GM12892 (cell line): ENCODE results near the gene ZCWPW1.

Experiments used
- POLR2A ChIP-seq: IDR thresholded peaks from 2 replicates; pipeline ENCODE4 v1.6.1; 2011; ENCODE audit warnings: low read depth, low read length, control low read depth
- TAF1 ChIP-seq: IDR thresholded peaks from 2 replicates; pipeline ENCODE4 v1.6.1; 2011; ENCODE audit warnings: low read depth, mild to moderate bottlenecking, control low read depth, low read length, borderline replicate concordance

- TF ChIP-seq POLR2A (no peak), TAF1 (no peak)
Observed at GRCh38 chr7:100457033-100457432, 28.5 kb upstream of the ZCWPW1 start.
